GM12878 (cell line): ENCODE results near the gene PRDX1. TPM values are rescaled to one million over a fixed set of nuclear protein-coding genes. Genes with fewer than 3 reads are reported as not detected.
A peak's percentile ranks its signal among the peaks of the same experiment; 100 is the strongest.

Source experiments
- BCL3 ChIP-seq: IDR thresholded peaks from 2 replicates; pipeline ENCODE4 v1.6.1; 2011; ENCODE audit warnings: borderline replicate concordance, low read depth, mild to moderate bottlenecking, moderate library complexity, low read length; ENCODE audit not compliant: insufficient read depth, poor library complexity, severe bottlenecking
- HDGF ChIP-seq: fragments of 450-650 bp; IDR thresholded peaks from 2 replicates; pipeline ENCODE4 v1.6.1; 2016; ENCODE audit warnings: antibody characterized with exemption
- NFYA ChIP-seq: IDR thresholded peaks from 2 replicates; pipeline ENCODE4 v1.6.1; 2011; ENCODE audit warnings: low read depth, mild to moderate bottlenecking, low read length, improper control_type of control experiment, borderline replicate concordance
- PAX8 ChIP-seq: fragments of 450-650 bp; IDR thresholded peaks from 2 replicates; pipeline ENCODE4 v1.6.1; 2017; ENCODE audit warnings: mild to moderate bottlenecking, moderate library complexity
- PBX3 ChIP-seq: IDR thresholded peaks from 2 replicates; pipeline ENCODE4 v1.6.1; 2011; ENCODE audit warnings: mild to moderate bottlenecking, low read depth, low read length, moderate library complexity; ENCODE audit not compliant: insufficient replicate concordance
- SREBF1 ChIP-seq: IDR thresholded peaks from 2 replicates; pipeline ENCODE4 v1.6.1; 2012; ENCODE audit warnings: mild to moderate bottlenecking, low read length
- SUPT20H ChIP-seq: IDR thresholded peaks from 2 replicates; pipeline ENCODE4 v1.6.1; 2011; ENCODE audit warnings: low read depth, mild to moderate bottlenecking, low read length, moderate library complexity, borderline replicate concordance; ENCODE audit not compliant: control insufficient read depth
- TCF12 ChIP-seq: IDR thresholded peaks from 2 replicates; pipeline ENCODE4 v1.6.1; 2011; ENCODE audit warnings: low read depth, mild to moderate bottlenecking, low read length
- TCF3 ChIP-seq: IDR thresholded peaks from 2 replicates; pipeline ENCODE4 v1.6.1; 2012; ENCODE audit warnings: low read depth, mild to moderate bottlenecking, low read length, borderline replicate concordance; ENCODE audit not compliant: insufficient read depth
- USF2 ChIP-seq: IDR thresholded peaks from 2 replicates; pipeline ENCODE4 v1.6.1; 2011; ENCODE audit warnings: low read depth, low read length, improper control_type of control experiment, borderline replicate concordance
- YY1 ChIP-seq: IDR thresholded peaks from 2 replicates; pipeline ENCODE4 v1.6.1; 2011; ENCODE audit warnings: low read depth, mild to moderate bottlenecking, low read length
- ZNF217 ChIP-seq: fragments of 450-650 bp; IDR thresholded peaks from 2 replicates; pipeline ENCODE4 v1.6.1; 2017; ENCODE audit warnings: antibody characterized with exemption, mild to moderate bottlenecking
- polyA plus RNA-seq, 11 experiments: library from polyadenylated mRNA; depleted of rRNA in 4 of 11; unstranded in 6 of 11; stranded (reverse) in 5 of 11; fragments of >200 nt; fragmentation: Nextera tagmentation in 4 of 11; fragmentation: Illumina TruSeq in 1 of 11; extraction: Ambion mirVana in 4 of 11; extraction: Trizol in 1 of 11; gene quantifications; 1 replicate in 1 of 11; 2 replicates in 10 of 11; pipeline versions ENCODE4 v1.2.1 to v1.2.3, GENCODE V29; 2011 to 2016; ENCODE audit warnings: inconsistent platforms in 2 of 11, missing spikeins in 2 of 11, low read depth in 1 of 11
- total RNA-seq, 4 experiments: library from RNA; depleted of rRNA in 3 of 4; stranded (reverse); fragments of >200 nt in 3 of 4; fragmentation: Illumina TruSeq in 1 of 4; extraction: Trizol in 1 of 4; gene quantifications; 2 replicates each; pipeline versions ENCODE4 v1.2.1 to v1.2.3, GENCODE V29; 2013 to 2021

PRDX1 gene
- total and polyA plus RNA-seq, 10 of the 15 experiments (the other 5 are each of a cell fraction or from before 2014, with no cell fraction given) = 659 to 1,775 (median 811) TPM

GRCh38 chr1:45543581-45544417 is 22.1 kb upstream of the PRDX1 start (continued):
- TF ChIP-seq SREBF1 (no peak), TCF12 (peak; percentile 79; the same call in 1 of the 2 replicates), YY1 (peak; percentile 70), USF2 (no peak), TCF3 (peak; percentile 66; the same call in 1 of the 2 replicates), HDGF (peak; percentile 51; the same call in 1 of the 2 replicates), SUPT20H (no peak), NFYA (no peak), ZNF217 (no peak), PBX3 (peak; percentile 72), BCL3 (peak; percentile 80), PAX8 (no peak)
- TF ChIP-seq, all 136 proteins: peak for 55
